ENCODE measurements around the gene NELL1.

NELL1 gene

DNA sequence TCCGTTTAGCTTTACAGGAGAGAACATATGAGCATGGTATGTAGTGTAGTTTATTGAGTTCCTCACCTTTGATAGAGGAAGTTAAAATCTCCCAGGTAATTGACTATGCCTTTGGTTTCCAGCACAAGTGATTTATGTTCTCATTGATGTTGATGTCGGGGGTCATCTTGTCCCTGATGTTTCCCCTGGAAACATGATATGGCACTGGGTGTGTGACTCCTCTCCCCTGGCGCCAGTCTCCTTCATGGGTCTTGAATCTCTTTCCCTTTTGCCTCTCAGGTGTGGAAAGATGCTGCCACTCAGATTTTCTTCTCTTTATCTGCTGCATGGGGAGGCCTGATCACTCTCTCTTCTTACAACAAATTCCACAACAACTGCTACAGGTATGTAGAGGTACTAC lies 41.7 kb upstream of the NELL1 start:
- TF ChIP-seq, protein P1, sequence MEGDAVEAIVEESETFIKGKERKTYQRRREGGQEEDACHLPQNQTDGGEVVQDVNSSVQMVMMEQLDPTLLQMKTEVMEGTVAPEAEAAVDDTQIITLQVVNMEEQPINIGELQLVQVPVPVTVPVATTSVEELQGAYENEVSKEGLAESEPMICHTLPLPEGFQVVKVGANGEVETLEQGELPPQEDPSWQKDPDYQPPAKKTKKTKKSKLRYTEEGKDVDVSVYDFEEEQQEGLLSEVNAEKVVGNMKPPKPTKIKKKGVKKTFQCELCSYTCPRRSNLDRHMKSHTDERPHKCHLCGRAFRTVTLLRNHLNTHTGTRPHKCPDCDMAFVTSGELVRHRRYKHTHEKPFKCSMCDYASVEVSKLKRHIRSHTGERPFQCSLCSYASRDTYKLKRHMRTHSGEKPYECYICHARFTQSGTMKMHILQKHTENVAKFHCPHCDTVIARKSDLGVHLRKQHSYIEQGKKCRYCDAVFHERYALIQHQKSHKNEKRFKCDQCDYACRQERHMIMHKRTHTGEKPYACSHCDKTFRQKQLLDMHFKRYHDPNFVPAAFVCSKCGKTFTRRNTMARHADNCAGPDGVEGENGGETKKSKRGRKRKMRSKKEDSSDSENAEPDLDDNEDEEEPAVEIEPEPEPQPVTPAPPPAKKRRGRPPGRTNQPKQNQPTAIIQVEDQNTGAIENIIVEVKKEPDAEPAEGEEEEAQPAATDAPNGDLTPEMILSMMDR (IDR thresholded peaks at IDR 0.05; ENCODE audit: low read length, missing control alignments), result no peak
- DNase-seq (ENCODE audit: low read depth), result no peak
- no peak overlapping the region for H3K4me3 ChIP-seq (replicated peaks; ENCODE audit: low read depth, low read length)

DNA sequence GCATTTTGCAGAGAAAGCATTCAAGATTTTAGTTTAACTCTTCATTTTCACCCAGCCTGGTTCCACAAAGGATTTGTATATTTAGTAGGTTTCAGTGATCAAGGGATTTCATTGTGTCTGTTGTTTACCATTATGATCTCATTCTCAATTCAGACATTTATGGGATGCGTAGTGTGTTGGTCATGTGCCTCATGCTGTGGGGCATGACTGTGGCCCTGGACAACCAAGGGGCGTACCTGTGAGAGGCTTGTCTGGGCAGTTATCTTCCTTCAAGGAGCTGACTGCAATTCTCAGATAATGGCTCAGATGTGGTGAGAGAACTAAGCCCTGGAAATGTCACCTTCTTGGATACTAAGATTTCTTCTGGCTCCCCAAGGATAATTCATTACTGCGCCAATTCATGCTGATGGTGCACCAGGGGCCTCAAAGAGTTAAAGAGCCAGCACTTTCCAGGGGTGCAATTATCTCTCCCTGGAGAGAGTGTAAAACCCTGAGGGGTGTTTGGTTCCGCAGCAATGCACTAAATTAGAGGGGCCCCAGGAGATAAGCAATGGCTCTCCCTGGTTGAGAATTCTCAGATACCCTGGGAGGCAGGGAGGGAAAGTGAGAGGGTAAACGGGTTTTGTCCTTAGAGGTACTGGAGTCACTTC lies 37.7 kb upstream of the NELL1 start:
- no peak overlapping the region for H3K4me3 ChIP-seq (replicated peaks; ENCODE audit: low read depth, low read length)
- TF ChIP-seq, protein P1 (IDR thresholded peaks at IDR 0.05; ENCODE audit: low read length, missing control alignments), result no peak
- no peak for DNase-seq (ENCODE audit: low read depth)

DNA sequence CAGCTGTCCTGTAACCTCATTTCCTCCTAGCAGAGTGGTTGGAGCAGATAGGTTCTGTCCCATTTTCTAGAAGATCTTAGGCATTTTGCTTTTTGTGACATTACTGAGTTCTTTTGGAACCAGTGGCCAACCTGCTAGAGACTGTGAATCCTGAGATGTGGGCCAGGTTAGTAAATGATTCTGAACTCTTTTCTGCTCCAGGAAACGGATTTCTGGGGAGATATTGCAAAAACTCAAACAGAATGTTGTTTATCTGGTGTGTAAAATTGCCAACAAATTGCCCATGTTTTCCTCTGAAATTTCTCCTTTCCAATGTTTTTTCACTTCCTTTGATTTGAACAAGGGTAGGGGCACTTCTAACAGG lies 37.2 kb upstream of the NELL1 start:
- DNase-seq (ENCODE audit: low read depth), result no peak
- H3K4me3 ChIP-seq (replicated peaks; ENCODE audit: low read depth, low read length), result no peak overlapping the region
- TF ChIP-seq, protein P1 (IDR thresholded peaks at IDR 0.05; ENCODE audit: low read length, missing control alignments), result no peak

DNA sequence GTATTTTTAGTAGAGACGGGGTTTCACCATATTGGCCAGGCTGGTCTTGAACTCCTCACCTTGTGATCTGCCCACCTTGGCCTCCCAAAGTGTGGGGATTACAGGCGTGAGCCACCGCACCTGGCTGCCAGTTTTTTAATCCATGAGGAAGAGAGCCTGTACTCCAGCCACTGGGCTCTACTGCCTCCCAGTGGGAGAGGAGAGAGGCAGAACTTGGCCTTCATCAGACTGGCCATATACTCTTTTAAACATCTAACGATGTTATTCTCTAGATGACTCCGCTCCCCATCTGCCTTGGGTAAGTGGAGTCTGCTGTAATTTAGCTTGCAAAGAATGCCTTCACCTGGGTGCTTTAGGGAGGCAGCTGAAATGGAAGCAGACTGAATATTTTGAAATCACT lies 35.3 kb upstream of the NELL1 start:
- TF ChIP-seq, protein P1 (IDR thresholded peaks at IDR 0.05; ENCODE audit: low read length, missing control alignments), result peak; percentile 44
- peak; percentile 17 for DNase-seq (ENCODE audit: low read depth)
- no peak overlapping the region for H3K4me3 ChIP-seq (replicated peaks; ENCODE audit: low read depth, low read length)

DNA sequence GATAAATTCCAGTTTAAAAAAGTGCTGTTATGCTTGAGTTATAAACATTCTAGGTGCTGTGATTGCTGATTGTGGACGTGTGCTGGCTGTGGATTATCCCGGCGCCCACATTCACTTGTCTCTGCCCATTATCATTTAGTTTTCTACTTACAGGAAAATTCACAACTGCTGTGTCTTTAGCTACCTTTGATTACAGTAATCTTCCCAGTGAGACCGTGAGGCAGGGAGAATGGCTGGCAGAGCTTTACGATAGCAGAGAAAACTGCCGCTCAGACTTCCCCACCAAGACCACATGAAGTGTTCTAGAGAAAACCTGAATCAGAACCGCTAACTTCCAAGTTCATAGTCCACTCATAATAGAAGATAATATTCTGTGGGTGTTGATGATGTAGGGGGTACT lies 34.6 kb upstream of the NELL1 start:
- DNase-seq (ENCODE audit: low read depth), result no peak
- TF ChIP-seq, protein P1 (IDR thresholded peaks at IDR 0.05; ENCODE audit: low read length, missing control alignments), result no peak
- H3K4me3 ChIP-seq (replicated peaks; ENCODE audit: low read depth, low read length), result no peak overlapping the region

DNA sequence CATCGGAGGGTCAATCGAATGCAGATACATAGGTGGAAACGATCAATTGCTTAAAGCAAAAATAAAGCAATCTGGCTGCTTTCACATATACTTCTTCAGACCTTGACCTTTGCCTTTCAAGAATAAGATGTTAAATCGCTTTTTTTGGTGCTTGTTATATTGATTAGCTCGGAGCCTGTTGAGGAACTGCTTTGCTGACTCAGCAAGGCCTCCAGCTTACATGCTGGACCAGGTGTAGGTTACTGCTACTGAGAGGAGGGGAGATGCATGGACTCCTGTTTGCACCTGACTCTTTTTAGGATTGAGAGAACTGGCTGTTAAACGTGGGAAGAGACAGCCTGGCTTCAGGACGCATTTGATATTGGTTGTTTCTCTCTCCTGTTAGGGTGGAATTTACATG lies 31.3 kb upstream of the NELL1 start:
- no peak overlapping the region for H3K4me3 ChIP-seq (replicated peaks; ENCODE audit: low read depth, low read length)
- TF ChIP-seq, protein P1 (IDR thresholded peaks at IDR 0.05; ENCODE audit: low read length, missing control alignments), result no peak
- no peak for DNase-seq (ENCODE audit: low read depth)

DNA sequence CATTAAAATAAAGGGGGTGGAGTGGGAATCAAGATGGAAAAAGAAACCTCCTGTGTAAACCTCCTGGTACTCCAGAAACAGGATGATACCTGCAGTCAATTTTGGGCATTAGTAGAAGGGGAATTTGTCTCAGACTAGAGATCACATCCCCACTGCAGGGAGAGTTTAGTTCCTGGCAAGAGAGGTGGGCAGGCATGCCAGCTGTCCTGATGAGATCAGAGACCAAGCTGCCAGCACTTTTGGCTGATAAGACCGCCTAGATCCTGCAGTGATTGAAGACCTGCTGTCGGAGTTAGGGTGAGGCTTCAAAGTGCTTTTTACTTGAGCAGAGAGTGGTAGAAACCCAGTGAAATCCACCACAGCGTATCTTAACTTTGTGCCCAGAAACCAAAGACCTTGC lies 29.7 kb upstream of the NELL1 start:
- DNase-seq (ENCODE audit: low read depth), result no peak
- no peak overlapping the region for H3K4me3 ChIP-seq (replicated peaks; ENCODE audit: low read depth, low read length)
- TF ChIP-seq, protein P1 (IDR thresholded peaks at IDR 0.05; ENCODE audit: low read length, missing control alignments), result no peak
